Activated gamma-delta T cell treated with anti-CD3 and anti-CD28 coated beads, Interleukin-2, amount 50 U/mL, for 16 hours (primary cell): ENCODE results near the gene CENPP.
A peak's percentile ranks its signal among the peaks of the same experiment; 100 is the strongest.
"Not testable (repeated sequence)": the region's sequence is repeated elsewhere in the genome, so short reads cannot be mapped to it uniquely, and the experiment has no call there.

Source experiments
- DNase-seq: peaks from one replicate; pipeline ENCODE4 v3.0.0-alpha.2; 2020; ENCODE audit warnings: low read depth

The CENPP gene

DNA sequence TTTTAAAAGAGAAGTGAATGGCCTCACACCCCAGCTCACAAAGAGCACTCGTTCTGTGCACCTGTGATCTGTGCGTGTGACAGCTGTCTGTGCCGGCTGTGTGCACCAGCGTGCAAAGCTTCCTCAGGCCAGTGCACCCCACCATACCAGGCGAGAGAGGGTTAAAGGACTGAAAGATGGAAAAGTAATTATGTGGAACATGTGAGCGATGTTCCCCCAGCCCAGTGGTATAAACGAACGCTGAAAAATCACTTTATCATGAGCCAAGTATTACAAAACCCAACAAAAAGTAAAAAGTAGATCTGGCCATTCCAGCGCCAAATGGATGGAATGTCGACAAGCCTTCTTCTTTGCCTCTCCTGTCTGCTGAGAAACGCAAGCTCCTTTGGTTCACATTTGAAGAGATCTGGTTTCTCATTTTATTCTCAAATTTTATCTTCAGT lies 290.5 kb downstream of the CENPP start:
- no peak for DNase-seq

DNA sequence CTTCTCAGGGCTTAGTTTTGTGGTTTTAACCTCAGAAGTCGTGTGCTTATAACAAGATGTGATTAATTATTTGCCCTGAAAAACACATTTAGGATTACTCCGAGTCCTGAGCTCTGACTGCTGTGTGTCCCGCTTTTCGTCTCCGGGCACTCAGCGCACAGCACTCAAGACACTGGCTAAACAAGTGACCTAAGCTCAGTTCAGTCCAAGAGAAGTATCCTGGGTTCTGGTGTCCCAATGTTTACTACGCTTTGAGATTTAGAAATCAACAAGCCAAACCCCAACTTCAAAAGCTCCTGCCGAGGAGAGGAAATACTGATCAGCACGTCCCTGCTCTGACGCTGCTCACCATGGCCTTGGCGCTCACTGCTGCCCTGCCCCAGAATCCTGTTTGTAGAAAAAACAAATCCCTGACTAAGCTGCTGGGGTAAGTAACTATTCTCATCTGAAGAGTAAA lies 290.9 kb downstream of the CENPP start:
- DNase-seq, result no peak

DNA sequence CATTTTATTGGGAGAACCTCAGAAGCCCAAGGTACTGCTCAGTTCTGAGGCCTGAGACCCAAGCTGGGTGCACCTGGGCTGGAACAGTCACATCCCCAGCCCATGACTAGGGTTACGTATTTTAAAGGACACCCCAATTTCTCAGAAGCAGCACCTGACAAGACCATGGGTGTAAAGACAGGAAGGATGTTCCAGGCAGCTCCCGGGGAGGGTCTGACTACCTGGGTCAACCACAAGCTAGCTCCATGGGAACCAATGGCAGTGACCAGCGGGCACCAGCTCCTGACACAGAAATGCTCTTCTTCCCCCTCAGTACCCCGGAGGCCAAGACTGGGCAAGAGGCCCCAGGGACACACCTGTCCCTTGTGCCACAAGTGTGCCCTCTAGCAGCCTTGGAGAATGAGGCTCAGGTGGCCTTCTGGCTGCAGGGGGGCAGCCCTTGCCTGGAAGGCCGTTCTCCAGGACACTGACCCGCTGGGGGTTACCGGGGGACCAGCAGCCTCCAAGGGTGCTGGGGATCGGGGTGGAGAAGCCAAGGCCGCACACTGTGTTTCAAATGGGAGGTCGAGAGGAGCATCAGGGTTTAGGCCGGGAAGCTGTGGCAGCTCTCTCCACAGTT lies 291.6 kb downstream of the CENPP start:
- DNase-seq, result no peak

DNA sequence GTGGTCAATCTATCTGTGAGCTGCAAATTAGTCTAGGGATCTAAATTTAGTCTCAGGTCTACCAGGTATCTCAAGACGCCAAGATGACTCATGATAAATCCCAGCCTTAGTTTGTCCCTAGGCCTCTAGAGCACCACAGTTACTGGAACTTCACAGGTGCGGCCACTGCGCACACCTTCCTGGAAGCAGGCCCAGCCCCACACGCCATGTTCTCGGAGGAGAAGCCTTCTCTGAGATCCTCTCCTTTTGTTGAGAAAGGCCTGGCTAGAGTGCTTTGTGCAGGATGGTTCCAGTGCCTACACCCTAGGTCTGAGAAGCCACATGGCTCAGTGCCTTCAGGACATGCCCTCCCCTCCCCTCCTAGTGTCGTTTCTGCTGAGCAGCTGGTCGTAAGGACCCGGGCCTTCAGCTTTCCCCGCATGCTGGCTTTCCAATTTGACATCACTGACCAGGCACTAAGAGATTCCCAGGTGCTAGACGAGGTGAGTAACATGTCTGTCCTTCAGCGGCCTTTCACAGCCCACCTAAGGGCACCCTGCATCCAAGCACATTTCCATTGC lies 292.3 kb downstream of the CENPP start:
- no peak for DNase-seq

DNA sequence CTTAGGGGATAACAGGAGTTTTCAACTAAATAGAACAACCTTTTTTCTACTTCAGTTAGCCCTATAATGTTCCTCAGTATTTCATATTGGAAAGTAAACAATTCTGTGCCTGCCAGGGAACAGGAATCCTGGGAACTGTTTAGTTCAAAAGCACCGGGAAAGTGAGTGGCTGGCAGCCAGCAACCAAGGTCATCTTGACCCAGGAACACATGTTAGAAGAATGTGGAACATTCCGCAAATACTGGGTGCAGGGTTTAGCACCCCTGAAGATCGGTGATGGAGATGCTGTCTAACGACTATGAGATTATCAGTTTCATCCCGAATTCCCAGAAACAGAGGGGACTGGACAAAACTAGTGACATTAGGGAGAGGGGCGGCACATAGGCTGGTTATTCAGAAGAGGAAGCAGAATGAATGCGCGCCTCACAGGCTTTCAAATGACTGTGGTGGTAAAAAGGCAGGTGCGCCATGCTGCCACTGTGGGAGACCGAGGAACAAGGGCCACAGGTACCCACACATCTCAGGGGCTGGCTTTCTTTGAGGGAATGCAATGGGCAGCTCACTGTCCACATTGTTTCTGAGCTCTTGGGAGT lies 293.0 kb downstream of the CENPP start:
- no peak for DNase-seq

DNA sequence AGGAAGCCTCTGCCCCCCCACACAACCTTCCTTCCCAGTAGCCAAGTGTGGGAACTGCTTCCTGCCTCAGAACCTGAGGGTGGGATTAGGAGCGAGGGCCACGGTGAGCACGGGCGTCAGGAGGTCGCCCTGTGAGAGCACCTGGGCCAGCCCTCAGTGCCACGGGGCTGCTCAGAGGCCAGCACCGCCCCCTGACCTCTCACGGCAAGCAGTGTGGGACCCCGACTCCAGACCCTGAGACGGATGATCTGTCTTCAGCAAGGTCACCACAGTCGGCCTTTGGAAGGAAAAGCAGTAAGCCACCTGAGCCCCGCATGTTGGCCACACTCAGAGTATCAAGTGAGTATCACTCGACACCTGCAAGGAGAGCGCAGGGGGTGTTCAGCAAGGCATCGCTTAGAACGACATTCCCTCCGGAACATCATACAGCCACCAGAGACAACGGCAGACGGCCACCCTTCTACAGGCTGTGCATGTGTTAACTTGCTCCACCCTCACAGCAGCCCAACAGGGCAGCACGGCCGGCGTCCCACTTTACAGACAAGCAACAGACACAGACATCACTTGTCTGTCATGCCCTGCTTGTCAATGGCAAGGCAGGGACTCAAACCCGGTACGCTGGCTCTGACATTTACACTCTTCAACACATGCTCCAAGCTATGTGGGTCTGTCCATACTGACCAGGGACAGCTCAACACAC lies 294.0 kb downstream of the CENPP start:
- DNase-seq, result no peak

DNA sequence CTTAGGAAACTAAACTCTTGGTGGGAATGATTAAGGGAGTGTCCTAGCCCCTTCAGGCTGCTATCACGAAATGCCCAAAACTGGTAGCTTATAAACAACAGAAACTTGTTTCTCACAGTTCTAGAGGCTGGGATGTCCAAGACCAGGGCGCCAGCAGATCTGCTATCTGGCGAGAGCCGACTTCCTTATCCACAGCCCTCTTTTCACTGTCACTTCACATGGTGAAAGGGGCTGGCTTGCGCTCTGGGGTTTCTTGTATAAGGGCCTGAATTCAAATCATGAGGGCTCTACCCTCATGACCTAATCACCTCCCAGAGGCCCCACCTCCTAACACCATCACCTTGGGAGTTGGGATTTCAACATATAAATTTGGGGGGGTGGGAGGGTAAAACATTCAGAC lies 295.1 kb downstream of the CENPP start:
- no peak for DNase-seq

DNA sequence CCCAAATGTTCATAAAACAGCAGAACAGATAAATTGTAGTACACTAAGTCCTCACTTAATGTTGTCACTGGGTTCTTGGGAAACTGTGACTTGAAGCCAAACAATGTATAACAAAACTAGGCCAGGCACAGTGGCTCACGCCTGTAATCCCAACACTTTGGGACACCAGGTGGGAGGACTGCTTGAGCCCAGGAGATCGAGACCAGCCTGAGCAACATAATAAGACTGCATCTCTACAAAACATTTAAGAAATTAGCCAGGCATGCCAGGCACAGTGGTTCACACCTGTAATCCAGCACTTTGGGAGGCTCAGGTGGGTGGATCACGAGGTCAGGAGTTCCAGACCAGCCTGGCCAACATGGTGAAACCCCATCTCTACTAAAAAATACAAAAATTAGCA lies 298.2 kb downstream of the CENPP start:
- not testable (repeated sequence) for DNase-seq

DNA sequence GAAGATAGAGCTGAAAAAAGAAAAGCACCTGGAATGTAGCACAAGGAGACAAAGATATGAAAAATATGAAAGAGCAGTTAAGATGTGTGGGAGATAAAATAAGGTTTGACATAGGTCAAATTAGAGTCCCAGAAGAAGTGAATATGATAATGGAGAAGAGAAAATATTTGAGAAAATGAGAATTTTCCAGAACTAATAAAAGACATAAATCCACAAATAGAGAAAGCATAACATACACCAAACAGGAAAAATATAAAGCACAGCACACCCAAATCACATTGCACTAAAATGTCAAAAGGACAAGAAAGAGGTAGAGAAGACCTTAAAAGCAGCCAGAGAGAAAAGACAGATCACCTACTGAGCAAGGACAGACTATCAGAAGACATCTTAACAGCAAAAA lies 300.7 kb downstream of the CENPP start:
- no peak for DNase-seq

DNA sequence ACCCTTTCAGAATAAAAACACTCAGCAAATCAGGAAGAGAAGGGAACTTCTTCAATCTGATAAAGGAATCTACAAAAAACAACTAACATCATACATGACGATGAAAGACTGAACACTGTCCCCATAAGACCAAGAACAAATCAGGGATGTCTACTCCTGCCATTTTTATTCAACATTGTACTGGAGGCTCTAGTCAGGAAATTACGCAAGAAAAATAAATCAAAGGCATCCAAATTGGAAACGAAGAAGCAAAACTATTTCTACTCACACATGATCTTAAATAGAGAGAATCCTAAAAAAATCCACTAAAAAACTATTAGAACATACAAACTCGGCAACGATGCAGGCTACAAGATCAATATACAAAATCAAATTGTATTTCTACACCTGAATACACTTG lies 301.9 kb downstream of the CENPP start:
- no peak for DNase-seq

DNA sequence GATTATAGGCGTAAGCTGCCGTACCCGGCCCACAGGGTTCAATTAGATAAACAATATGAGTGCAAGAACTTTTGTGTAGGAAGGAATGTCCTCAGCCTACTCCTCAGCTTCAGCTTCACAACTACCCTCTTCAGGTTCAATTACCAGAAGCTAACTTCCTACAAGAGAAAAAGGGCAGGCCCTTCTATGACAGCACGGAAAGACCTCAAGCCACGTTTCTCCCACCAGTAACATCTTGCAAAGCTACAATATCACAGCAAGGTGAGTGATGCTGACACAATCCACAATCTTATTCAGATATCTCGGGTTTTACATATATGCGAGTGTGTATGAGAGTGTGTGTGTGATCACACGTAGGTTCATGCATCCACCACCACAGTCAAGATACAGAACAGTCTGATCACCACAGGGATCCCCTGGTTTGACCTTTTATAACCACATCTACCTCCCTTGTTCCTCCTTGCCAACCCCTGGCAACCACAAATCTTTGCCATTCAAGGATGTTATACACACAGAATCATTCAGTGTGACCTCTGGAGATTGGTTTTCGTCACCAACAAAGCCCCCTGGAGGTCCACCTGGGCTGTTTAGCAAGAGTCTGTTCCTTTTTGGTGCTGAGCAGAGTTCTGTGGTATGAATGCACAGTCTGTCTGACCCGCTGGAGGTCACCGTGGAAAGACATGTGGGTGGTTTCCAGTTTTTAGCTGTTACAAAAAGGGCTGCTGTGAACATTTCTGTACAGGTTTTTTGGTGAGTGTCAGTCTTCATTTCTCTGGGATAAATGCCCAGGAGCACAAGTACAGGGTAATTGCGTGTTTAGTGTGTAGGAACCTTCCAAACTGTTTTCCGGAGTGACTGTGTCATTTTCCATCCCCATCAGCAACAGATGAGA lies 305.9 kb downstream of the CENPP start:
- no peak for DNase-seq

DNA sequence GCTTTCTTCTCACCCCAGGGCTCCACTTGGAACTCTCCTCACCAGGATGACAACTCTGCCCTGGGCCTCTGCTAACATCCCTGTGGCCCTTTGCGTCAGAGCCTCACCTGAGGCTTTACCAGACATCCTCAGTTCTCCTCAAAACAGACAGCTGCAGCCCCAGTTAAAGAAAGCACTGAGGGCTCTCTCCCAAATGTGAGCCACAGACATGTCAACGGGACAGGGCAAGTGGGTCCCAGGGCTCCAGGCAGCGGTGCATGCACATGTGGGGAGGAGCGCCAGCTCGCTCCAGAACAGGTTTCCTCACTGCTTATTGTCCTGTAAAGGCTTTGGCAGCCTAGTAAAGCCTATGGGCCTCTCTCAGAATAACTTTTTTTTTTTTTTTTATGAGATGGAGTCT lies 306.9 kb downstream of the CENPP start:
- DNase-seq, result no peak

DNA sequence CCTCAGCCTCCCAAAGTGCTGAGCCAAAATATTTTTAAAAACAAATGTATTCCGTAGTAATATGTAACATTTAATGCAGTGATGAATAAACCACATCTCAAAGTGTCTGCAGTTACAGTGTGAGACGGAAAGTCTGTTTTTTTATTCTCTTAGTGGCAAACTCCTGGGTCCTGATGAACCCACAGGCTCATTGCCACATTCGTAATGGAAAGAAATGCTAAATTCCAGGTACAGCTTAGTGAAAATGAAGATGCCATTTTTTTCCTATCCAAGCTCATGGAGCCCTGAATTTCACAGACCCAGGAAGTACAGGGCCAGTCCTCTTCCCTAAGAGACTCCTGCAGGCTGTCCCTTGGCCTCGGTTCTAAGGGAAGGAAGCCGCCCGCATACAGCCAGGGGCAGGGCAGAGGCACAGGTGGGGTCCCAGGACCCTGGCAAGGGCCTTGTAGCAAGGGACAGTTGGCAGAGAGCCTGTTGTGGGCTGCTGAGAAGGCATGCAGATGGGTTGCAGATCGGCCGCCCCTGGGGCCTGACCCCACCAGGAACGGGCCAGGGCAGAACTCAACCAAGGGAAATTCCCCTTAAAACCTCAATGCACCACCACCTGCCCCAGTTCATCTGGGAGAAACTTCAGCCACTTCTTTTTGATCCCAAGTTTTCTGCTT lies 308.0 kb downstream of the CENPP start:
- DNase-seq, result no peak

DNA sequence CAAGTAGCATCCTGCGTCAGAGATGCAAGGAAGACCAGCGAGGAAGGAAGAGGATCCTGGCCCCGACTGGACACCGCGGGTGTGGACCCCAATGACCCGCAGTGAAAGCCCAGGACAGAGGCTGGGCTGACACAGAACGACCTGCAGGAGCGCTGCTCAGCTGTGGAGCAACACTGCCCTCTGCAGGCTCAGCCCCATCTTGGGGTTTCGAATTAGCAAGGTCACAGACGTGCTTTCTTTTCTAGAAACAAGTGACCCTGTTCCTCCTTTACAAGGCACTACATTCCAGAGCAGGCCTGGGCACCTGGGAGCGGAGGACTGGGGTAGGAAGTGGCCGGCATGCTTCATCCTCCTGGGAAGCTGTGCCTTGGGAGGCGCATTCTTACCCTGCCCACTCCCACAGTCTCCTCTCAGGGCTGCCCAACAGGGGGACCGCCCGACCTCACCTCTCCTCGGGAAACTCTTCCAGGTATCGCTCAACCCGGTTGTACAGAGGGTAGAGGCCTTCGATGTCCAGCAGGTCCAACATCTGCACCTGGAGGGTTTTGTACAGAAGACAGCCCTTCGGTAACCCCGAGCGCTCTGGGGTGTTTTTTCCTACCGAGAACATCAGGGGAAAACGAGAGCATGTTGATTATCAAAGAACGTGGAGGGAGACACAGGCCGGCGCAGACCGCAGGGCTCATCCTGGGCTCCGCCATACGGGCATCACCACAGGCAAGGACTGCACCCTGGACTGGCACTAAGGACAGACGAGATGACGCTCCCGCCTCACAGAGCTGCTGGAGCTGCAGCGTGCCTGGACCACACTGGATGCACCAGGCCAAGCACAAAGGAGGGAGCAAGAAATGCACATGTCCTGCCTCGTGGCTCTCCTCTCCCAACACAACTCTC lies 309.2 kb downstream of the CENPP start:
- DNase-seq, result peak; percentile 29

DNA sequence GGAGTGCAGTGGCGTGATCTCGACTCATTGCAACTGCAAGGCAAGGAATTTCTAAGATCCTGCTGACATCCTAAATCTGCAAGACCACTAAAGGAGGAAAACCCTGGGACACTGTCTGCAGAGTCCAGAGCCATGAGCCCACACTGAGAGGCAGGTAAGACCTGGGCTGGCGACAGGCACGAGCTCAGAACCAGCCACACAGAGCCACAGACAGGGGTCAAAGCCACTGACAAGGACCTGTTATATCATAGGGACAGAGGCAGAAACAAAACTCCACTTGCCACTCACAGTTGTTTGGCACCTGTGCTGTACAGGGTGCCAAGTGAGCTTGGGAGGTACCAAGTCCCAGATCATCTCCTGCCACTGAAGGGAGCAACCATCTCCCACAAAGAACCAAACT lies 310.0 kb downstream of the CENPP start:
- DNase-seq, result no peak

DNA sequence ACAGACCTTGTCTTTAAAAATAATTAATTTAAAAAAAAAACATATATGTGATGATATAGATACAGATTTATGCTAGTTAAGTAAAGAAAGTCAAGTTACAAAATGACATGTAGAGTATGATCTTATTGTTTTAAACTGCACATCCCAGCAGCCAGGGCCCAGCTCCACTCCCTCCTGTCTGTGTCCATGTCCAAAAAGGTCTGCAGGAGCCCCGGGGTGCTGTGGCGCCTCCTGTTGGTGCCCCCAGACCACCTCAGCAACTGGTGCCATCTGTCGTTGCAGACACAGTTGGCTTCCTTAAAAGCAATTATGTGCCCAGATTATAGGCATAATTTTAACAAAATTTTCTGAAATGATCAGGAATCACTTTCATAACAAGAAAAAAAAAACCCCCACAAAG lies 310.9 kb downstream of the CENPP start:
- no peak for DNase-seq

DNA sequence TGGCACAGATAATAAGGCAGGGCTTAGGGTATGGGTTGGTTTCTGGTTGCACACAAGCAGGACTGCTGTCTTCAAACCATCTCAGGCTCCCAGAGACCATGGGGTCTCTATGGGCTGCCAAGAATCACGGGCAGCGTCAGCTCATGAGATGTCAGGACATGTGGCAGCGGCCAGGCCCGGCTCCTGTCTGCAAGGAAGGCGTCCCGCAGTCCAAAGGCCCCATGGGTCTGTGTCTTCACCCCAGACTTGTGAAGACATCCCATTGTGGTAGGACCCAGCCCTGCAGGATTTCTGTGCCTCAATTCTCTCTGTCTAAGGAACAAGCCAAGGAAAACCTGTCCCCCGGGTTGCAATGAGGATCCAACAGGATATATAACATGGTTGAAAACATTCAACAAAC lies 311.6 kb downstream of the CENPP start:
- DNase-seq, result no peak

DNA sequence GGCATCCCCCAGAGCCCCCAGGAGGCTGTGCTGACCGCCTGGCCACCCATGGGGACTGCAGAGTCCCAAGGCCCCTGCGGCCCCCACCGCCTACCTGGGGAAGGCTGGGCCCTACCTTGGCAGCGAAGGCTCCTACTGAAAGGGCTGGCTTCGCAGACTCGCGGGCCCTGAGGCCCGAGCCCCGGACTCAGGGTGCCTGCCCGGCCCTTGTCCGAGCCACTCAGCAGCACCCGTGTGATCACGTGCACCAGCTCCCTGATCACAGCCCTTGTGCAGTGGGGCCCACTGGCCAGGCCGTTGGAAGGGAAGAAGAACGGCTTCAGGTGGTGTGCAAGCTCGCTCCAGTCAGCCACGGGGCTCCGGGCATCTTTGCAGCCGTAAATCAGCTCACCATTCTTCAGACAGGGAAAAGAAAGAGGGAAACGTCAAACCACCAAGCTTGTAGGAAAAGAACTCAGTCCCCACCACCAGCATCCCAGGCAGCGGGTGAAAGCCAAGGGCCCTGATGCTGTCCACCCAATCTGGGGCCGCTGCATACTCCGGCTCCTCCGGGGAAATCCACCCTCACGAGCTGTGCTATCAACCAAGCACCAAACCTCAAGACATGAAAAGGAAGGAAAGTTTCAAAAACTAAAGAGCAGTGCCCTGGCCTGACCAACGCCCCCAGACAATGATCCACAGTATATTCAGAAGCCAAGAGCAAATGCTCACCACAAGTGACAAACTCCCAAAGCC lies 312.3 kb downstream of the CENPP start:
- DNase-seq, result no peak

DNA sequence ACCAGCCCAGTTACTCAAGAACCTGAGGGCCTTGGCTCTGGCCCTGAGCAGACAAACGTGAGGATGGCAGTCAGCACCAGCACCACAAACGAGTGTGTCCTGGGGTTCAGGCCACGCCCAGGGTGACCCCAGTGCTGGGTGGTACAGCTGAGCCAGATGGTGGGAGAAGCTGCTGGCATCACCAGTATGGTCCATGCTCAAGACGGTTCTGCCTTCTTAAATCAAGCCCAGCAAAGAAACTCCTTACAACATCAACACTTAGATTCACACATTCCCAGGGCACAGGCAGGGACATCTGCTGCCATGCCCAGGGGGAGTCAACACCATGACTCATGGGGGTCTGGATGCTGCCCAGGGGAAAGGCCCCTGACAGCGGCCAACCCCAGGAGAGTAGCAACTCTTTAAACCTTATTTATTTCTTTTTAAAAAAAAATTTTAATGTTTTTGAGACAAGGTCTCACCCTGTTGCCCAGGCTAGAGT lies 312.9 kb downstream of the CENPP start:
- DNase-seq, result no peak

DNA sequence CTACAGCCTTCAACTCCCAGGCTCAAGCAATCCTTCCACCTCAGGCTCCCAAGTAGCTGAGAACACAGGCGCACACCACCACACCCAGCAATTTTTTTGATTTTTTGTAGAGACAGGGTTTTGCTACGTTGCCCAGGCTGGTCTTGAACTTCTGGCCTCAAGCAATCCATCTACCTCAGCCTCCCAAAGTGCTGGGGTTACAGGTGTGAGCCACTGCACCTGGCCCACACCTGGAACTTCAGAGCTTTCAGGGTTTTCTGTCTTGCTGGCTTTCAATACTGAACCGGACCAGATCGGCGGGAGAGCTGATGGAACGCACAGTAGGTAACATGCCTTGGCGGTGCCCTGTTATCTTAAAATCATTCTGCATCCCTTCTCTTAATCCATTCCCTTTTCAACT lies 313.4 kb downstream of the CENPP start:
- no peak for DNase-seq
